H1 (cell line): Measurements from ENCODE around the gene POLR2F. TPM values are rescaled to one million over a fixed set of nuclear protein-coding genes. Genes with fewer than 3 reads are reported as not detected.

ENCODE experiments used
- CTCF ChIA-PET: fragments of 300-600 bp; sonication (Branson Sonifier 250); formaldehyde crosslinking; loops from one replicate; lab custom pipeline; 2021; ENCODE audit not compliant: partially characterized antibody; lab: Charles Lee
- POLR2A ChIA-PET: fragments of 300-600 bp; sonication (Branson Sonifier 250); formaldehyde crosslinking; loops from one replicate; lab custom pipeline; 2021; ENCODE audit warnings: inconsistent platforms; ENCODE audit not compliant: partially characterized antibody; lab: Charles Lee
- DNase-seq, 2 experiments: peaks; one replicate each; pipeline versions ENCODE4 v3.0.0 to v3.0.0-alpha.2; 2010 to 2022; ENCODE audit warnings: low spot score in 2 of 2, low read depth in 1 of 2, mixed read lengths in 1 of 2
- FAIRE-seq: peaks from 2 replicates; lab custom pipeline; 2011; peaks lifted over from hg19 to GRCh38; lab: Jason Lieb, UNC
- H2AFZ ChIP-seq: 2 replicates; pipeline ENCODE4 v1.8.1; 2012; ENCODE audit warnings: low read length, inconsistent platforms
- H2AK5ac ChIP-seq: 2 replicates; pipeline ENCODE4 v1.6.1; 2013; ENCODE audit warnings: low read depth, low read length
- H2BK120ac ChIP-seq: replicated peaks from 2 replicates; pipeline ENCODE3; 2013; ENCODE audit warnings: low read depth, low read length, inconsistent platforms
- H2BK12ac ChIP-seq: 2 replicates; pipeline ENCODE4 v1.6.1; 2013; ENCODE audit warnings: low read depth, low read length
- H2BK15ac ChIP-seq: 2 replicates; pipeline ENCODE4 v1.6.1; 2013; ENCODE audit warnings: low read length
- H2BK20ac ChIP-seq: 2 replicates; pipeline ENCODE4 v1.6.1; 2013; ENCODE audit warnings: low read length
- H2BK5ac ChIP-seq: 2 replicates; pipeline ENCODE4 v1.6.1; 2013; ENCODE audit warnings: low read depth, low read length
- H3K14ac ChIP-seq: 2 replicates; pipeline ENCODE4 v1.6.1; 2013; ENCODE audit warnings: inconsistent platforms; ENCODE audit not compliant: insufficient read length
- H3K18ac ChIP-seq: 2 replicates; pipeline ENCODE4 v1.6.1; 2013; ENCODE audit warnings: low read length; ENCODE audit errors: extremely low read depth
- H3K23ac ChIP-seq: 2 replicates; pipeline ENCODE4 v1.6.1; 2013; ENCODE audit warnings: inconsistent platforms; ENCODE audit not compliant: insufficient read length
- H3K23me2 ChIP-seq: 2 replicates; pipeline ENCODE4 v1.6.1; 2013; ENCODE audit warnings: low read depth, low read length
- H3K27ac ChIP-seq: 2 replicates; pipeline ENCODE4 v1.6.1; 2011; ENCODE audit warnings: low read depth, low read length, inconsistent platforms
- H3K27me3 ChIP-seq, 4 experiments: replicated peaks in 1 of 4; 1 replicate in 1 of 4; 2 replicates in 3 of 4; pipeline versions ENCODE4 v1.6.1 to v1.8.1; 2011 to 2013; ENCODE audit warnings: low read length in 3 of 4, mild to moderate bottlenecking in 3 of 4, inconsistent platforms in 2 of 4, mixed read lengths in 2 of 4, moderate library complexity in 1 of 4; ENCODE audit not compliant: control insufficient read depth in 3 of 4, insufficient read depth in 3 of 4; ENCODE audit errors: extremely low read depth in 1 of 4
- H3K36me3 ChIP-seq, 4 experiments: 2 replicates each; pipeline versions ENCODE4 v1.6.1 to v1.8.1; 2011 to 2013; ENCODE audit warnings: mild to moderate bottlenecking in 4 of 4, low read length in 3 of 4, moderate library complexity in 2 of 4, control low read depth in 1 of 4, inconsistent platforms in 1 of 4; ENCODE audit not compliant: insufficient read depth in 4 of 4, control insufficient read depth in 2 of 4
- H3K4ac ChIP-seq: replicated peaks from 2 replicates; pipeline ENCODE3; 2013; ENCODE audit warnings: low read length, low read depth, mixed read lengths, inconsistent platforms; ENCODE audit not compliant: insufficient read length
- H3K4me1 ChIP-seq, 4 experiments: replicated peaks in 1 of 4; 1 replicate in 1 of 4; 2 replicates in 3 of 4; pipeline versions ENCODE4 v1.6.1 to v1.8.1; 2011 to 2013; ENCODE audit warnings: low read length in 3 of 4, inconsistent platforms in 2 of 4, mixed read lengths in 1 of 4; ENCODE audit not compliant: insufficient read depth in 4 of 4, control insufficient read depth in 3 of 4
- H3K4me2 ChIP-seq, 2 experiments: 2 replicates each; pipeline versions ENCODE4 v1.6.1 to v1.8.1; 2011 to 2013; ENCODE audit warnings: low read depth in 2 of 2, low read length in 2 of 2, control low read depth in 1 of 2, inconsistent platforms in 1 of 2, mild to moderate bottlenecking in 1 of 2; ENCODE audit not compliant: insufficient read depth in 1 of 2
- H3K4me3 ChIP-seq, 4 experiments: fragments of 200-600, 300-600 bp in 1 of 4; sonication (generic), shearing (Covaris generic), sonication (Bioruptor Twin) in 1 of 4; 2 replicates each; pipeline versions ENCODE4 v1.5.1 to v1.8.1; 2011 to 2016; ENCODE audit warnings: low read length in 4 of 4, low read depth in 3 of 4, control low read depth in 2 of 4, inconsistent platforms in 2 of 4, mild to moderate bottlenecking in 2 of 4, mixed read lengths in 1 of 4, moderate library complexity in 1 of 4; ENCODE audit not compliant: insufficient read depth in 2 of 4; ENCODE audit errors: extremely low read depth in 1 of 4
- H3K56ac ChIP-seq: replicated peaks from 2 replicates; pipeline ENCODE3; 2013; ENCODE audit warnings: low read depth, mild to moderate bottlenecking, mixed read lengths, low read length, inconsistent platforms; ENCODE audit not compliant: insufficient read length
- H3K79me1 ChIP-seq: 2 replicates; pipeline ENCODE4 v1.6.1; 2013; ENCODE audit warnings: low read depth, low read length, control low read depth
- H3K79me2 ChIP-seq, 2 experiments: 2 replicates each; pipeline versions ENCODE4 v1.6.1 to v1.8.1; 2012 to 2013; ENCODE audit warnings: low read length in 2 of 2, mild to moderate bottlenecking in 2 of 2, inconsistent platforms in 1 of 2; ENCODE audit not compliant: insufficient read depth in 2 of 2, control insufficient read depth in 1 of 2
- H3K9ac ChIP-seq, 4 experiments: replicated peaks in 1 of 4; 1 replicate in 1 of 4; 2 replicates in 3 of 4; pipeline versions ENCODE4 v1.6.1 to v1.8.1; 2011 to 2013; ENCODE audit warnings: low read depth in 3 of 4, low read length in 3 of 4, control low read depth in 2 of 4, mild to moderate bottlenecking in 2 of 4, moderate library complexity in 2 of 4, inconsistent platforms in 1 of 4; ENCODE audit errors: extremely low read depth in 1 of 4
- H3K9me3 ChIP-seq, 2 experiments: 2 replicates each; pipeline versions ENCODE4 v1.6.1 to v1.8.1; 2012 to 2013; ENCODE audit warnings: mild to moderate bottlenecking in 2 of 2, moderate library complexity in 2 of 2, control low read depth in 1 of 2, inconsistent platforms in 1 of 2, low read depth in 1 of 2, low read length in 1 of 2, mixed read lengths in 1 of 2; ENCODE audit not compliant: insufficient read depth in 2 of 2
- H4K20me1 ChIP-seq, 2 experiments: replicated peaks in 1 of 2; 2 replicates each; pipeline versions ENCODE3 to v1.8.1; 2011 to 2013; ENCODE audit warnings: inconsistent platforms in 2 of 2, low read length in 2 of 2, mild to moderate bottlenecking in 1 of 2; ENCODE audit not compliant: insufficient read depth in 2 of 2, control insufficient read depth in 1 of 2
- H4K5ac ChIP-seq: 2 replicates; pipeline ENCODE4 v1.6.1; 2013; ENCODE audit warnings: low read length, low read depth, mixed read lengths, inconsistent platforms; ENCODE audit not compliant: insufficient read length
- H4K8ac ChIP-seq: 2 replicates; pipeline ENCODE4 v1.8.0; 2013; ENCODE audit warnings: mild to moderate bottlenecking, moderate library complexity, low read length, inconsistent platforms; ENCODE audit not compliant: insufficient read depth; ENCODE audit errors: extremely low read depth
- H4K91ac ChIP-seq: replicated peaks from 2 replicates; pipeline ENCODE3; 2013; ENCODE audit warnings: low read length, mixed read lengths, inconsistent platforms; ENCODE audit not compliant: insufficient read length
- ASH2L ChIP-seq: fragments of 200-600, 300-600 bp; sonication (generic); IDR thresholded peaks from one replicate; pipeline ENCODE4 v1.7.1; 2017; ENCODE audit warnings: low read length
- BACH1 ChIP-seq: IDR thresholded peaks from 2 replicates; pipeline ENCODE4 v1.6.1; 2012; ENCODE audit warnings: low read length, improper control_type of control experiment
- BRCA1 ChIP-seq: IDR thresholded peaks from 2 replicates; pipeline ENCODE4 v1.6.1; 2012; ENCODE audit warnings: low read depth, low read length, improper control_type of control experiment
- CBX8 ChIP-seq: fragments of 300-800, 300-1000 bp; sonication (generic); IDR thresholded peaks from 2 replicates; pipeline ENCODE4 v1.7.1; 2016; ENCODE audit warnings: low read depth, low read length, borderline replicate concordance
- CTBP2 ChIP-seq: IDR thresholded peaks from 2 replicates; pipeline ENCODE4 v1.7.0; 2011; ENCODE audit warnings: borderline replicate concordance, mild to moderate bottlenecking, moderate library complexity, mixed read lengths, low read length; ENCODE audit not compliant: insufficient read depth, insufficient read length
- EP300 ChIP-seq, 2 experiments: IDR thresholded peaks; 1 replicate in 1 of 2; 2 replicates in 1 of 2; pipeline ENCODE4 v1.6.1; 2011 to 2012; ENCODE audit warnings: low read depth in 2 of 2, low read length in 2 of 2, mild to moderate bottlenecking in 2 of 2, borderline replicate concordance in 1 of 2, inconsistent platforms in 1 of 2, moderate library complexity in 1 of 2
- KDM4A ChIP-seq: IDR thresholded peaks from one replicate; pipeline ENCODE4 v1.7.1; 2012; ENCODE audit warnings: low read depth, mild to moderate bottlenecking, moderate library complexity, low read length, inconsistent platforms; ENCODE audit not compliant: severe bottlenecking
- MAFK ChIP-seq: IDR thresholded peaks from 2 replicates; pipeline ENCODE4 v1.6.1; 2012; ENCODE audit warnings: low read depth, mild to moderate bottlenecking, improper control_type of control experiment, low read length
- NANOG ChIP-seq: IDR thresholded peaks from 2 replicates; pipeline ENCODE4 v1.6.1; 2011; ENCODE audit warnings: low read length, low read depth, mild to moderate bottlenecking, inconsistent platforms; ENCODE audit not compliant: insufficient read depth, poor library complexity, severe bottlenecking
- PHF8 ChIP-seq: fragments of 200-600 bp; sonication (generic); conservative IDR thresholded peaks from 2 replicates; pipeline ENCODE4 v1.7.1; 2012; ENCODE audit warnings: low read depth, mild to moderate bottlenecking, inconsistent platforms, low read length, moderate library complexity
- RBBP5 ChIP-seq: IDR thresholded peaks from 2 replicates; pipeline ENCODE4 v1.7.1; 2012; ENCODE audit warnings: low read depth, mild to moderate bottlenecking, inconsistent platforms, low read length, moderate library complexity, borderline replicate concordance
- SAP30 ChIP-seq: fragments of 300-600 bp; sonication (generic); IDR thresholded peaks from 2 replicates; pipeline ENCODE4 v1.7.1; 2012; ENCODE audit warnings: low read length, moderate library complexity, mild to moderate bottlenecking, inconsistent platforms; ENCODE audit not compliant: insufficient read depth, insufficient replicate concordance
- TEAD4 ChIP-seq: IDR thresholded peaks from 2 replicates; pipeline ENCODE4 v1.6.1; 2012; ENCODE audit warnings: low read depth, low read length, inconsistent platforms, mixed read lengths
- WGBS, 2 experiments: shearing (Covaris generic) in 1 of 2; methylation state at CpG; one replicate each; pipeline versions ENCODE4 v1.1.6 to v1.1.7; 2013 to 2015; ENCODE audit warnings: low lambda C conversion rate in 2 of 2, mixed read lengths in 2 of 2, inconsistent platforms in 1 of 2, low coverage in 1 of 2, missing lambda C conversion rate in 1 of 2; ENCODE audit not compliant: insufficient replicate concordance in 2 of 2, insufficient coverage in 1 of 2, insufficient read length in 1 of 2; ENCODE audit errors: extremely low coverage in 1 of 2, missing lambda C conversion rate in 1 of 2; 5-methylcytosine and 5-hydroxymethylcytosine counted together
- polyA plus RNA-seq, 7 experiments: library from polyadenylated mRNA; depleted of rRNA in 3 of 7; stranded (reverse) in 5 of 7; unstranded in 2 of 7; fragments of >200 nt in 5 of 7; fragments of 200-250 nt in 2 of 7; gene quantifications; 1 replicate in 5 of 7; 2 replicates in 1 of 7; 4 replicates in 1 of 7; pipeline versions ENCODE4 v1.2.1 to v1.2.3, GENCODE V29; 2011 to 2013; ENCODE audit warnings: missing spikeins in 2 of 7, mixed read lengths in 2 of 7
- total RNA-seq: library from RNA; stranded (reverse); fragmentation: NEBNext Ultra II Directional; extraction: Animal tissue kit (Norgen Biotek cat#: 25700); gene quantifications from 2 replicates; pipeline ENCODE4 v1.2.1, GENCODE V29; 2021

POLR2F gene
- total and polyA plus RNA-seq, 2 of the 8 experiments (the other 6 are each of a cell fraction or from before 2014, with no cell fraction given), result 150 to 176 TPM

DNA sequence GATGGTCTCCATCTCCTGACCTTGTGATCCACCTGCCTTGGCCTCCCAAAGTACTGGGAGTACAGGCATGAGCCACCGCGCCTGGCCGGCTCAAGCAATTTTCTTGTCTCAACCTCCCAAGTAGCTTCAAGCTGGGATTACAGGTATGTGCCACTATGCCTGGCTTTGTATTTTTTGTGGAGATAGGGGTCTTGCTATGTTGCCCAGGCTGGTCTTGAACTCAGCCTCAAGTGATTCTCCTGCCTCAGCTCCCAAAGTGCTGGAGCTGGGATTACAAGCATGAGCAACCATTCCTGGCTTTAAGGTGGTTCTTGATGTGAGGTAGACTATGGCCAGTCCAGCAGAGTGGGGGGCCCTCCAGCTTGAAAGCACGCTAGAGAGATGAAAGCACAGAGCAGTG, 7.6 kb downstream of the POLR2F start:
- Histone ChIP-seq H2BK15ac (no peak overlapping the region), H2BK20ac (no peak overlapping the region), H3K23ac (no peak overlapping the region), H3K56ac (no peak overlapping the region), H2BK120ac (no peak overlapping the region), H2AFZ (no peak overlapping the region), H4K20me1 (peaks cover 0 to 6% of the 10 kb centered on the region in 2 experiments), H3K27ac (no peak overlapping the region), H3K36me3 (peaks cover 16 to 48% (median 40%) of the 10 kb centered on the region in 4 experiments), H3K4ac (no peak overlapping the region), H3K27me3 (no peaks in the 10 kb centered on the region), H2BK12ac (no peak overlapping the region), H2AK5ac (no peak overlapping the region), H3K79me2 (peaks cover 0 to 5% of the 10 kb centered on the region in 2 experiments; a peak in 1 of 4 replicates), H3K9ac (no peak overlapping the region), H3K4me1 (no peaks in the 10 kb centered on the region), H3K79me1 (peaks cover 7% of the 10 kb centered on the region), H4K8ac (no peak overlapping the region), H3K23me2 (peaks cover 2% of the 10 kb centered on the region; the same call in 1 of the 2 replicates), H3K18ac (no peak overlapping the region), H3K9me3 (no peaks in the 10 kb centered on the region), H3K4me2 (no peak overlapping the region), H3K14ac (no peak overlapping the region), H3K4me3 (no peak overlapping the region), H2BK5ac (no peak overlapping the region), H4K91ac (no peak overlapping the region), H4K5ac (no peak overlapping the region)
- WGBS, 2 experiments, result 98% methylated on average over 4 of the region's 4 CpGs; no CpG with 5 or more reads in 1 of the 2 experiments
- CTCF ChIA-PET, result interaction anchor here (0.7 to 3.0 kb wide), 3 partner anchors 10 to 143 kb away, joined by 3 to 13 read pairs (median 5); no protein-coding TSS in a partner anchor
- POLR2A ChIA-PET, result interaction anchor here (0.9 kb wide), 1 partner anchor 21 kb away, joined by 3 read pairs; no protein-coding TSS in a partner anchor
- DNase-seq, result no peak
- FAIRE-seq, result no peak
- no peak for TF ChIP-seq BACH1
- no peak for TF ChIP-seq BRCA1
- no peak for TF ChIP-seq SAP30
- no peak for TF ChIP-seq RBBP5
- TF ChIP-seq ASH2L, result no peak
- no peak for TF ChIP-seq NANOG
- TF ChIP-seq CTBP2, result no peak
- no peak for TF ChIP-seq PHF8
- no peak for TF ChIP-seq TEAD4
- no peak for TF ChIP-seq CBX8
- TF ChIP-seq EP300 (IDR thresholded peaks at IDR 0.05; ENCODE audit: borderline replicate concordance in 1 of 2, low read depth in 2 of 2, low read length in 2 of 2), result no peak
- no peak for TF ChIP-seq MAFK
- TF ChIP-seq KDM4A, result no peak
